Stimulated activated naive B cell treated with anti-CD40 and anti-IgM and Interleukin-4, amounts not matched to agents 10 μg/mL and 1 μg/mL and 100 μg/mL, for 72 hours (primary cell): ENCODE measurements around the gene YIF1A.
"Not testable (repeated sequence)": the region's sequence is repeated elsewhere in the genome, so short reads cannot be mapped to it uniquely, and the experiment has no call there.

ENCODE experiments used
- ATAC-seq, 2 donors: fragments of 150-1000 bp; cut with Tn5 transposase; replicated peaks; 2 replicates each; pipeline ENCODE4 v1.10.0; 2021; ENCODE audit warnings: moderate library complexity in 1 of 2
- DNase-seq: peaks from one replicate; pipeline ENCODE4 v3.0.0; 2021
- H3K27ac Mint-ChIP-seq: one replicate; pipeline ENCODE4 v1.8.0; 2022; ENCODE audit warnings: mild to moderate bottlenecking, mixed read lengths
- H3K27me3 Mint-ChIP-seq, 2 donors: one replicate each; pipeline ENCODE4 v1.8.0; 2022; ENCODE audit warnings: mixed read lengths in 2 of 2
- H3K36me3 Mint-ChIP-seq, 2 donors: one replicate each; pipeline ENCODE4 v1.8.0; 2022; ENCODE audit warnings: mixed read lengths in 2 of 2, mild to moderate bottlenecking in 1 of 2
- H3K4me1 Mint-ChIP-seq, 2 donors: one replicate each; pipeline ENCODE4 v1.8.0; 2022; ENCODE audit warnings: mixed read lengths in 2 of 2, mild to moderate bottlenecking in 1 of 2
- H3K4me3 Mint-ChIP-seq, 2 donors: one replicate each; pipeline ENCODE4 v1.8.0; 2022; ENCODE audit warnings: mild to moderate bottlenecking in 2 of 2, mixed read lengths in 2 of 2, moderate library complexity in 1 of 2
- H3K9me3 Mint-ChIP-seq, 2 donors: one replicate each; pipeline ENCODE4 v1.8.0; 2022; ENCODE audit warnings: mixed read lengths in 2 of 2, mild to moderate bottlenecking in 1 of 2

The YIF1A gene

DNA sequence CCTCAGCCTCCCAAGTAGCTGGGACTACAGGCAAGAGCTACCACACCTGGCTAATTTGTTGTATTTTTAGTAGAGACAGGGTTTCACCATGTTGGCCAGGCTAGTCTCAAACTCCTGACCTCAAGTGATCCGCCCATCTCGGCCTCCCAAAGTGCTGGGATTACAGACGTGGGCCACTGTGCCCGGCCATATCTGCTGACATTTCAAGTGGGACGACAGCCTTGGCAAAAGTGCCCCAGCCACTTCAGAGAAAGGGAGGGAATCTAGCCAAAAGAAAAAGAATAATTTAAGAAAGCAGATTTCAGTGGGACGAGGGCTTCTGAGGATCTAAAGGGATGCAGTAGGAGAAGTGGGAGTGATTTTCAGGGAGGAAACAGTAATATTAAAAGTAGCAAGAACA, 35.9 kb downstream of the YIF1A start:
- peak overlapping the region; percentile 88 for H3K27ac Mint-ChIP-seq
- peaks cover 27 to 30% of the 10 kb centered on the region in 2 donors for H3K4me1 Mint-ChIP-seq
- H3K9me3 Mint-ChIP-seq, ATAC-seq, H3K27me3 Mint-ChIP-seq, H3K4me3 Mint-ChIP-seq, DNase-seq: not testable (repeated sequence)
- peaks cover 17 to 28% of the 10 kb centered on the region in 2 donors for H3K36me3 Mint-ChIP-seq

- Mint-ChIP-seq H3K4me1 (peaks cover 33 to 35% of the 10 kb centered on the region in 2 donors), H3K9me3 (no peaks in the 10 kb centered on the region), H3K4me3 (no peak overlapping the region), H3K27me3 (no peaks in the 10 kb centered on the region), H3K36me3 (peaks cover 27 to 40% of the 10 kb centered on the region in 2 donors), H3K27ac (no peak overlapping the region)
- ATAC-seq (no peak), DNase-seq (no peak)
These were observed 37.1 kb downstream of the YIF1A start for GRCh38 chr11:66251809-66252208.

- H3K27me3 Mint-ChIP-seq, result no peaks in the 10 kb centered on the region
- H3K9me3 Mint-ChIP-seq, result no peaks in the 10 kb centered on the region
- no peak for ATAC-seq
- H3K36me3 Mint-ChIP-seq, result peaks cover 36 to 54% of the 10 kb centered on the region in 2 donors
- peaks cover 23 to 30% of the 10 kb centered on the region in 2 donors for H3K4me1 Mint-ChIP-seq
- DNase-seq, result no peak
- no peak overlapping the region for H3K27ac Mint-ChIP-seq
- no peak overlapping the region for H3K4me3 Mint-ChIP-seq
These were observed 40.0 kb downstream of the YIF1A start for GRCh38 chr11:66248903-66249302.

GRCh38 chr11:66247801-66248200, 41.1 kb downstream of the YIF1A start:
- DNase-seq, result no peak
- no peaks in the 10 kb centered on the region for H3K9me3 Mint-ChIP-seq
- peaks cover 38 to 57% of the 10 kb centered on the region in 2 donors for H3K36me3 Mint-ChIP-seq
- H3K4me1 Mint-ChIP-seq, result peaks cover 23 to 31% of the 10 kb centered on the region in 2 donors
- no peak overlapping the region for H3K4me3 Mint-ChIP-seq
- ATAC-seq, result no peak
- no peaks in the 10 kb centered on the region for H3K27me3 Mint-ChIP-seq
- H3K27ac Mint-ChIP-seq, result peak overlapping the region; percentile 75

DNA sequence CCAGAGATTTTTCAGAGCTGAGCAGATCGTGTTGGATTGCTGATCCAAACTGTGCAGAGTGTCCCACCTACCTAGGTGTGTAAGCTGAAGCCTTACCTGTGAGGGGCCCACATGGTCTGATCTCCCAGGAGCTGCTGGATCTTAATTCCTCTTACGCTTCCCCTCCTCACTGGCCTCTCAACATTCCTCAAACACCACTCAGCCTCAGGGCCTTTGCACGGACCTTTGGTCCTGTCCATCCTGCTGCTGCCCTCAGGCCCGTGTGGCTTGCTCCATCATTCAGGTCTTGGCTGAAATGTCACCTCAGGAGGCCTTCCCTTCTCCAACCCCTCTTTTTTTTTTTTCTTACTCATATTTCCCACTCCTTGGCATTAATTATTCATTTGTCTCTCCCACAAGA, 41.6 kb downstream of the YIF1A start:
- Mint-ChIP-seq H3K4me1 (peaks cover 25 to 34% of the 10 kb centered on the region in 2 donors), H3K4me3 (no peak overlapping the region), H3K27me3 (no peaks in the 10 kb centered on the region), H3K9me3 (no peaks in the 10 kb centered on the region), H3K36me3 (peaks cover 43 to 62% of the 10 kb centered on the region in 2 donors), H3K27ac (peak overlapping the region; percentile 75)
- DNase-seq, result no peak
- no peak for ATAC-seq

- H3K27me3 Mint-ChIP-seq, result no peaks in the 10 kb centered on the region
- no peak for DNase-seq
- H3K36me3 Mint-ChIP-seq, result peaks cover 42 to 68% of the 10 kb centered on the region in 2 donors
- H3K9me3 Mint-ChIP-seq, result no peaks in the 10 kb centered on the region
- ATAC-seq, result peak; percentile 72
- peaks cover 32 to 46% of the 10 kb centered on the region in 2 donors for H3K4me1 Mint-ChIP-seq
- H3K4me3 Mint-ChIP-seq, result peak overlapping the region; percentile 13 to 23
- H3K27ac Mint-ChIP-seq, result peak overlapping the region; percentile 94
These were observed 45.0 kb downstream of the YIF1A start for GRCh38 chr11:66243782-66244535.

GRCh38 chr11:66242095-66242765, 46.7 kb downstream of the YIF1A start:
- Mint-ChIP-seq H3K9me3 (no peaks in the 10 kb centered on the region), H3K27ac (peak overlapping the region; percentile 86), H3K27me3 (no peaks in the 10 kb centered on the region), H3K4me1 (peaks cover 25 to 36% of the 10 kb centered on the region in 2 donors), H3K4me3 (no peak overlapping the region), H3K36me3 (peaks cover 45 to 65% of the 10 kb centered on the region in 2 donors)
- ATAC-seq (peak; percentile 43 to 53), DNase-seq (no peak)

DNA sequence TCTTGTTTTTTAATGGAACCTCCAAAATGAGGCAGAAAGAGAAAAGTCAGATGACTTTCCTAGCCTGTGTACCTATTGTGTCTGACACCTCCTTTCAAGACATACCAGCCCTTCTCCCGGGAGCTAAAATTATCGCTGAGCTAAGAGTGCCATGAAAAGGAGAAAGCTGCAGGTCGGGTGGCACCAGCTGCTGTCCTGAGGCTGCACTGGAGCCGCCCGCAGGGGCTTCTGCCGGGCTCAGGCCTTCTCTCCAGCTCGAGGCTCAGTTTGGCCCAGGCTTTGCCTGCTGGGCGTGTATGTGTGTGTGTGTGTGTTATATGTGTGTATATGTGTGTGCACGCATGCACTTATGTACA, 48.2 kb downstream of the YIF1A start:
- no peak overlapping the region for H3K4me3 Mint-ChIP-seq
- H3K27me3 Mint-ChIP-seq, result no peaks in the 10 kb centered on the region
- H3K27ac Mint-ChIP-seq, result peak overlapping the region; percentile 57
- no peaks in the 10 kb centered on the region for H3K9me3 Mint-ChIP-seq
- no peak for DNase-seq
- H3K36me3 Mint-ChIP-seq, result peaks cover 47 to 59% of the 10 kb centered on the region in 2 donors
- no peak for ATAC-seq
- H3K4me1 Mint-ChIP-seq, result peaks cover 23 to 33% of the 10 kb centered on the region in 2 donors

GRCh38 chr11:66239998-66240780, 48.8 kb downstream of the YIF1A start:
- no peak for ATAC-seq
- no peak for DNase-seq
- Mint-ChIP-seq H3K4me1 (peaks cover 23 to 33% of the 10 kb centered on the region in 2 donors), H3K4me3 (no peak overlapping the region), H3K9me3 (no peaks in the 10 kb centered on the region), H3K36me3 (peaks cover 52 to 65% of the 10 kb centered on the region in 2 donors), H3K27me3 (no peaks in the 10 kb centered on the region), H3K27ac (peak overlapping the region; percentile 57)

- H3K27me3 Mint-ChIP-seq, result no peaks in the 10 kb centered on the region
- DNase-seq (no peak), ATAC-seq (no peak)
- H3K9me3 Mint-ChIP-seq, result no peaks in the 10 kb centered on the region
- peaks cover 23 to 33% of the 10 kb centered on the region in 2 donors for H3K4me1 Mint-ChIP-seq
- H3K36me3 Mint-ChIP-seq, result peaks cover 48 to 67% of the 10 kb centered on the region in 2 donors
- H3K4me3 Mint-ChIP-seq, result no peak overlapping the region
- peak overlapping the region; percentile 20 for H3K27ac Mint-ChIP-seq
These were observed 49.4 kb downstream of the YIF1A start for GRCh38 chr11:66239511-66239910.

DNA sequence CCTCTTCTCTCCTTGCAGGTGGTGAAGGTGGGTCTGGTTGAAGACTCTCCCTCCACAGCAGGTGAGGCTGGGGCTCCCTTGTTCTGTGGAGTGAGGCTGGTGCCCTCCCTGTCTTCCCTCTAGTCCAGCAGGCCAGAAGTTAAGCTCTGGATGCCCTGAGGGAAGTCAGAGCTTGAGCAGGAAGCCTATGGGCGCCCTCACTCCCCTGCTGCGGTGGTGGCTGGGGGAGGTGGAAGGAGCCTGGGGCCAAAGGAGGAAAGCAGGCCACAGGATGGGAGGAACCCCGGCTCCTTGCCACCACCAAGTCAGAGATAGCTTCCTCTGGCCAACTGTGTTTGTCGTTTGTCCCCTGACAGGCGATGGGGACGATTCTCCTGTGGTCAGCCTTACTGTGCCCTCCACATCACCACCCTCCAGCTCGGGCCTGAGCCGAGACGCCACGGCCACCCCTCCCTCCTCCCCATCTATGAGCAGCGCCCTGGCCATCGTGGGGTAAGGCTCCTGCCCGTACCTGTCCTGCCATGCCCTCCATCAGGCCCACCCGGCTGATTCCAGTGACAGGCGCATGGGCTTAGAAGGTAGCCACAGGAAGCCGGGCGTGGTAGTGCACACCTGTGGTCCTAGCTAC, 50.0 kb downstream of the YIF1A start:
- no peak for DNase-seq
- H3K36me3 Mint-ChIP-seq, result peaks cover 48 to 67% of the 10 kb centered on the region in 2 donors
- H3K27ac Mint-ChIP-seq, result no peak overlapping the region
- no peaks in the 10 kb centered on the region for H3K9me3 Mint-ChIP-seq
- no peak overlapping the region for H3K4me3 Mint-ChIP-seq
- ATAC-seq, result no peak
- peaks cover 23 to 28% of the 10 kb centered on the region in 2 donors for H3K4me1 Mint-ChIP-seq
- H3K27me3 Mint-ChIP-seq, result no peaks in the 10 kb centered on the region

- Mint-ChIP-seq H3K36me3 (peaks cover 51 to 70% of the 10 kb centered on the region in 2 donors), H3K4me3 (no peak overlapping the region), H3K4me1 (peaks cover 17 to 23% of the 10 kb centered on the region in 2 donors), H3K27me3 (no peaks in the 10 kb centered on the region), H3K9me3 (no peaks in the 10 kb centered on the region), H3K27ac (no peak overlapping the region)
- ATAC-seq, result no peak
- no peak for DNase-seq
These were observed 51.1 kb downstream of the YIF1A start for GRCh38 chr11:66237867-66238266.

- Mint-ChIP-seq H3K36me3 (peaks cover 55 to 71% of the 10 kb centered on the region in 2 donors), H3K27me3 (no peaks in the 10 kb centered on the region), H3K27ac (no peak overlapping the region), H3K4me3 (no peak overlapping the region), H3K9me3 (no peaks in the 10 kb centered on the region), H3K4me1 (peaks cover 0 to 2% of the 10 kb centered on the region in 2 donors)
- ATAC-seq (no peak), DNase-seq (no peak)
These were observed 53.8 kb downstream of the YIF1A start for GRCh38 chr11:66235141-66235540.
